Stimulated activated CD8-positive, alpha-beta memory T cell treated with anti-CD3 and anti-CD28 coated beads, Interleukin-4, amount 100 ng/mL, for 48 hours (primary cell): ENCODE results near the gene ANKS1B.

Source experiments
- DNase-seq: peaks from one replicate; pipeline ENCODE4 v3.0.0-alpha.2; 2020

The ANKS1B gene

GRCh38 chr12:99549651-99550050 lies 435.1 kb downstream of the ANKS1B start:
- DNase-seq: no peak

GRCh38 chr12:99549196-99549595 lies 435.5 kb downstream of the ANKS1B start:
- DNase-seq: no peak

- DNase-seq: no peak
These were observed 440.3 kb downstream of the ANKS1B start for GRCh38 chr12:99544457-99544856.

GRCh38 chr12:99529966-99530365 lies 454.8 kb downstream of the ANKS1B start:
- no peak for DNase-seq

GRCh38 chr12:99528478-99528877 lies 456.3 kb downstream of the ANKS1B start:
- no peak for DNase-seq

GRCh38 chr12:99523853-99524252 lies 460.9 kb downstream of the ANKS1B start:
- DNase-seq: no peak

GRCh38 chr12:99522456-99522855 lies 462.3 kb downstream of the ANKS1B start:
- no peak for DNase-seq

GRCh38 chr12:99521664-99522063 lies 463.1 kb downstream of the ANKS1B start:
- no peak for DNase-seq

GRCh38 chr12:99513066-99513465 lies 471.7 kb downstream of the ANKS1B start:
- no peak for DNase-seq

GRCh38 chr12:99505805-99506204 lies 478.9 kb downstream of the ANKS1B start:
- DNase-seq: no peak

GRCh38 chr12:99498756-99499155 lies 486.0 kb downstream of the ANKS1B start:
- DNase-seq: no peak

- DNase-seq: no peak
These were observed 488.9 kb downstream of the ANKS1B start for GRCh38 chr12:99495799-99496198.

- DNase-seq: no peak
These were observed 491.5 kb downstream of the ANKS1B start for GRCh38 chr12:99493197-99493596.

GRCh38 chr12:99486277-99486676 lies 498.5 kb downstream of the ANKS1B start:
- no peak for DNase-seq

- no peak for DNase-seq
These were observed 505.6 kb downstream of the ANKS1B start for GRCh38 chr12:99479149-99479548.

GRCh38 chr12:99476956-99477355 lies 507.8 kb downstream of the ANKS1B start:
- no peak for DNase-seq

- DNase-seq: no peak
These were observed 529.2 kb downstream of the ANKS1B start for GRCh38 chr12:99455350-99456035.

- no peak for DNase-seq
These were observed 530.1 kb downstream of the ANKS1B start for GRCh38 chr12:99454539-99455172.

- DNase-seq: no peak
These were observed 530.7 kb downstream of the ANKS1B start for GRCh38 chr12:99453836-99454538.

- DNase-seq: no peak
These were observed 534.6 kb downstream of the ANKS1B start for GRCh38 chr12:99450036-99450630.

GRCh38 chr12:99444859-99445316 lies 539.8 kb downstream of the ANKS1B start:
- no peak for DNase-seq

GRCh38 chr12:99442758-99443157 lies 542.0 kb downstream of the ANKS1B start:
- no peak for DNase-seq

GRCh38 chr12:99439399-99439798 lies 545.3 kb downstream of the ANKS1B start:
- no peak for DNase-seq

GRCh38 chr12:99436584-99436983 lies 548.2 kb downstream of the ANKS1B start:
- no peak for DNase-seq
